ENCODE results near the gene PDZD8.
"Not testable (repeated sequence)": the region's sequence is repeated elsewhere in the genome, so short reads cannot be mapped to it uniquely, and the experiment has no call there.

The PDZD8 gene

GRCh38 chr10:117249493-117250093 is 125.6 kb downstream of the PDZD8 start:
- DNase-seq = no peak

- DNase-seq = no peak
Observed at GRCh38 chr10:117248750-117249465, 126.3 kb downstream of the PDZD8 start.

- DNase-seq = no peak
Observed at GRCh38 chr10:117246997-117247671, 128.1 kb downstream of the PDZD8 start.

GRCh38 chr10:117242463-117242832 is 132.8 kb downstream of the PDZD8 start:
- no peak for DNase-seq

GRCh38 chr10:117241541-117242462 is 133.4 kb downstream of the PDZD8 start:
- peak; percentile 49 for DNase-seq

GRCh38 chr10:117240621-117241529 is 134.4 kb downstream of the PDZD8 start, which contains the start of gene SLC18A2:
SLC18A2 (plus strand) TSS chr10:117241114; CDS start chr10:117241694, 580 bp downstream.
- DNase-seq = no peak

- no peak for DNase-seq
Observed at GRCh38 chr10:117239721-117240620, 135.3 kb downstream of the PDZD8 start.

- DNase-seq = no peak
Observed at GRCh38 chr10:117239051-117239450, 136.2 kb downstream of the PDZD8 start.

- no peak for DNase-seq
Observed at GRCh38 chr10:117237401-117237991, 137.7 kb downstream of the PDZD8 start.

GRCh38 chr10:117230107-117230506 is 145.1 kb downstream of the PDZD8 start:
- DNase-seq = not testable (repeated sequence)

GRCh38 chr10:117228210-117228609 is 147.0 kb downstream of the PDZD8 start:
- DNase-seq = no peak
